NCI-H2196 (cell line): ENCODE data around the gene ZNF609.
"Not testable (repeated sequence)": the region's sequence is repeated elsewhere in the genome, so short reads cannot be mapped to it uniquely, and the experiment has no call there.

Source experiments
- DNase-seq: peaks from one replicate; lab custom pipeline; 2025; ENCODE audit not compliant: unreplicated experiment; lab: John Stamatoyannopoulos, UW

The ZNF609 gene

DNA sequence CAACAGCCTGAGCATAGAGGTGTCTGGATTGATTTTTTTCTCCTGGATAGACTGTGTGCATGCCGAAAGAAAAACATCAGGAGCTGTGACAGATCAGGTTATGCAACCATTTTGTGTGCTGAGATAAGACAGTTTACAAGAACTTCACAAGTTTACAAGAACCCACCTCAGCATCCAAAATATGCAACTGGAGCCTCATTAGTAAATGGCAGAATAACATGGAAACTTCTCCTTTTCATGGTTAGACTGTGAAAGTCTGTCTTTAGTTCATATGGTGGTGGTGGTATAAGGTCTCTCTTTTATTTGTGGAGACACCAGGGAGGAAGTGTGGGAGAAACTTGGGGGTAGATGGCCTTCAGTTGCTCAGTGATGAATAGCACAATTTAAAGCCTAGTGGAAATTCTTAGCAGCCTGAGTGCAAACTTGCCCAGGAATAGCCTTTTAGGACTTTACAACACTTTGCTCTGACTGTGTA, 3.7 kb upstream of the ZNF609 start:
- no peak for DNase-seq

DNA sequence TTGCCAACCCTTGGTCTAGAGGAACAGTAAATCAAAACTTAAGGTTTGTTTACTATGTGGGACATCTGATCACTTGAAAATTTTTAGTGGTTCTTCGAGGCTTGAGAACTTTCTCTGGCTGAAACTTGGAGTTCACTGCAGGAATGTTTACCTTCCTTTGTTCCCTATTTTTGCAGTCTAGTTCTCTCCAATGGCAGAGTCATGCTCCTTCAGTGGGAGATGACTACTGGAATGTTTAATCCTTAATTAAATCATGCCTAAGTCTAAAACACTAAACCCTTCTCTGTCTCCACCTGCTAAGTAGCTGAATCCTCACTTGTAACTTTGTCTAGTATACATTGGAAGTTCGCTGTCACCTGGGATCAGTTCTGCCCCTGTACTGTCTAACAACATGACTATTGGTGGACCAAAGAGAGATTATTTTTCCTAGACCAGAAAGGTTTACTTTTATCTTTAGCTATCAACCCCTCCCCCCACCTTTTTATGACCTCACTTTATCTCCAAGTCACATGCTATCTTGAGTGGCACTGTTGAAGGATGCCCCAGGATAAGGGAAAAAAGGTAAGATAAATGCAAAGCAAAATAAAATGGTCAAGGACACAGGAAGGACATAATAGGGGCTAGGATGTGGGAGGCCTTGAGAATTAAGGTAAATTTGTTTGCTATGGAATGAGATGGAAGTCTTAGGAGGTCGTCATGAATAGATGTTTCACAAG, 1.2 kb upstream of the ZNF609 start:
- no peak for DNase-seq

- peak; percentile 18 for DNase-seq
Measured at GRCh38 chr15:64460724-64461720, 644 bp downstream of the ZNF609 start.

GRCh38 chr15:64461721-64462162, 1.4 kb downstream of the ZNF609 start:
- DNase-seq: no peak

GRCh38 chr15:64462492-64462891, 2.1 kb downstream of the ZNF609 start:
- no peak for DNase-seq

- DNase-seq: peak; percentile 59
Measured at GRCh38 chr15:64464276-64465005, 4.1 kb downstream of the ZNF609 start.

DNA sequence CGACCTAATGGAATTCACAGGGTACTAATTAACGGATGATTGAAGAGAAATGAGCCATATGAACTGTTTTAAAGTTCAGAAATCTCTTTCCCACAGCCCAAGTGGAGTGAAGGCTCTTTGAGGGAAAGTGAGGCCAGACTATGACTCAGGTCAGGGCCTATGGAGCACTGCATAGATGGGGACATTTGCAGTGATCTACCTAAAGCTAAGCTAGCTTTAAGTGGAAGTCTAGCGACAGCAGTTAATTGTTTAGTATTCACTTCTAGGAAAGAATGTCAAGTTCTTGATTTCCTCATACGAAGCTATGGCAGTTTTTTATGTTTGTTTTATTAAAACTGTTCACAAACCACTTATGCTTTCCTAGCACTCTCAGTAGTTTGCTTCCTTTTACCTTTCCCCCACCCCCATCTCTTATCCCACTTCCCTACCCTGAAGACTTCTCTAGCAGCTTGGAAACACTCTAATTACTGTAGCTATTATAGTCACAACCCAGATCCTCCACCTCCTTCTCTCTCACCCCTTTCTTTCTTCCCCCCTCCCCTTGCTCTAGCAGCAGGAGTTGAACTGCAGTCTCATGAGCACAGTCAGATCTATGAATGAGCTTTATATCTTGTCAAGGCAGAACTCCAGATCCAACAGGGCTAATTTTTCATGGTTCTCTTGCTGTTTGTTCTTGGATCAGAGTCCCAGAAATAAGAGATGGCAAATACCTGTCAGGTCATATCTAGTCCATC, 6.2 kb downstream of the ZNF609 start:
- no peak for DNase-seq

DNA sequence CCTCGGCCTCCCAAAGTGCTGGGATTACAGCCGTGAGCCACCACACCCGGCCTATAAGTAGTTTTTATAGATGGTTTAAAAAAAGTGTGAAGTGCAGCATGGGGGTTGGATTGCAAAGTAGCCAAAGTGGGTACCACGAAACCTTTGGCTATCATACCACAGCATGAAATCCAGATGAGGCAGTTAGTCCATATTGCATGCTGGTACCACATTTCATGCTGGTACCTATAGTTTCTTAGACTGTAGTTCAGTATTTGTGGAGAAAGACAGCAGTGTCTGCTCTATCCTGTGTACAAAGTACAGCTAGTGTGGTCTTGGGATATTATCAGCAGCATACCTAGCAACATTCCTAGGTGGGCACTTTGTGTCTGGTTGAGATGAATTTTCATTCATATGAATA, 11.8 kb downstream of the ZNF609 start:
- DNase-seq: no peak

GRCh38 chr15:64474846-64475245, 14.5 kb downstream of the ZNF609 start:
- DNase-seq: no peak

DNA sequence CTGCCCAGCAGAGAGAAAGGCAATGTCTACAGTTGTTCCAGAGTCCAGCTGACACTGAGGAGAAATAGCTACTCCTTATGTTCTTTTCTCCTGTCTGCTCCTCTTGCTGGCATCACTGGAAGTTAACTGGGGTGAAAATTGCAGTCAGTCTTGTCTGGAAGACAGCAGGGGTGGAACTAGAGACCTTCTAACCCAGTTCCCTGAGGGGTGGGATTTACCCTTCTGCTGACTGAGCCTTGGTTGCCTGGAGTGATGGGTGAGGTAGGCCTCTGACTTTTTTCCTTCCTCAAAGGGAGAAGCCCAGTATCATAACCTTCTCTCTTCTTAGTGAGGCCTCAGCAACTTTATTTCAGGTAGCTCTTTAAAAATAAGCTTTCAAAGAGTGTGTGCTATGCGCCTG, 16.2 kb downstream of the ZNF609 start:
- no peak for DNase-seq

DNA sequence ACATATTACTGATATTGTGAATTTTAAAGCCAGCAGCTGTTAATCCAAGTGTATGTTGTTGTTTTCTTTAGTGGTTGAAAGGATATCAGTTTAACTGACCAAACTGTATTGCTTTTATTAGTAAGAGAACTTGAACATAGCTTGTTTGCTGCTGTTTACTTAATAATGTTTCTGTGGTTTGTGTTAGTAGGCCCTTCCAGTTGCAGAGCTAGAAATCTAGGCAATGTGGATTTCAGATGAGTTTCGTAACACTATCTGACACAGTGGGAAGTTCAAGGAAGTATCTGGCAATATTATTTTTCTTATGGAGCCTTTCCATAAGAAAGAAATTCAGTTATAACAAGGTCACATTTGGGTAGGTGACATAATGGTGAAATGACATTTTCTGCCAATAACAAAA, 18.5 kb downstream of the ZNF609 start:
- no peak for DNase-seq

GRCh38 chr15:64480891-64481290, 20.5 kb downstream of the ZNF609 start:
- DNase-seq: no peak

- DNase-seq: no peak
Measured at GRCh38 chr15:64483749-64484148, 23.4 kb downstream of the ZNF609 start.

- DNase-seq: no peak
Measured at GRCh38 chr15:64485796-64486195, 25.4 kb downstream of the ZNF609 start.

GRCh38 chr15:64490598-64491259, 30.4 kb downstream of the ZNF609 start:
- DNase-seq: no peak

DNA sequence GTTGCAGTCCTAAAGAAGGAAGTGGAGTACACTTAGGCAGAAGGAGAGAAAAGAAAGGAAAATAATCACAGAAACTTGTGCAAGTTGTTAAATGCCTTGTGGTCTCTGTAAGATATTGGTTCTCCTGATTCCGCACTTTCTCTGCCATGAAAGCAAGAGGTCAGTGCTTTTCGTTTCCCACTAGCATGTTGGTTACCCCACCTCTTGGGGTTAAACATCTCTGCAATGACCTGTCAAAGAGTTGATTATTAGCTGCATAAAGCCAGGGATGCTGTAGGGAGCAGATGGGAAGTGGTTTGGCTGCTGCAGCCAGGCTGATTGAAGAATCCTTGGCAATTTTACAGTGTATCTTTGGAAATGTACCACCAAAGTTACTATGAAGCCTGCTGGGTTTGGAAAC, 33.3 kb downstream of the ZNF609 start:
- no peak for DNase-seq

GRCh38 chr15:64495968-64496367, 35.6 kb downstream of the ZNF609 start:
- DNase-seq: not testable (repeated sequence)

DNA sequence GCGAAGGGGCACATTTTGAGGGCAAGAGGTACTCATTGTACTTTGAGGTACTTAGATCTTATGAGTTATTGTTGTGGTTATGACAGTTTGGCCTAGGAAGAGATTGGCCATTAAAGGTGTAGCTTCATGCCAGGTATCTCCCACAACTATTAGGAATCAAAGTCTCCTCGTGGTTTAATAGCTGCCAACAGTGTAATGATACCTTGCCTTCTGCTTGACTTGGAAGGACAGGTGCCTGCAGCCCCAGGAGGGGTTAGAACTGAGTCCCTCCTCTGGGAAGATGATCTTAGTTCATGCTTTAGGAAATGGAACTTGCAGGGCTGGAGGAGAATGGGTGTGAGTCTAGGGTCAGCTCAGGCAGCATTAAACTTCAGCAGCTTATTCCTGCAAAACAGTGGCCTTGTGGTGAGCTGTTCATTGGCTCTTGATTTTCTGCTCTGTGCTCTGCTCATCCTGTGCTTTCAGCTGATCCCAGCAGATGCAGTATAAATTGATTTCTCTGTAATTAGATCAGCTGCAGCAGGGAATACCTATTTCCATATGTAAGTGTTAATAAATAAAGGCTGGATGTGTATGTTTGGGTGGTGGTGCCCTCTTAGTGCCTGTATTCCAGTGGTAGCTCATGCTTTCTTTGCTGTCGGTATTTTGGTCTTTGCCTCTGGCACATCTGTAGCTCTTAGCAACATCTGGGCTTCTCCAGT, 40.5 kb downstream of the ZNF609 start:
- DNase-seq: no peak

- no peak for DNase-seq
Measured at GRCh38 chr15:64501396-64501715, 41.0 kb downstream of the ZNF609 start.

DNA sequence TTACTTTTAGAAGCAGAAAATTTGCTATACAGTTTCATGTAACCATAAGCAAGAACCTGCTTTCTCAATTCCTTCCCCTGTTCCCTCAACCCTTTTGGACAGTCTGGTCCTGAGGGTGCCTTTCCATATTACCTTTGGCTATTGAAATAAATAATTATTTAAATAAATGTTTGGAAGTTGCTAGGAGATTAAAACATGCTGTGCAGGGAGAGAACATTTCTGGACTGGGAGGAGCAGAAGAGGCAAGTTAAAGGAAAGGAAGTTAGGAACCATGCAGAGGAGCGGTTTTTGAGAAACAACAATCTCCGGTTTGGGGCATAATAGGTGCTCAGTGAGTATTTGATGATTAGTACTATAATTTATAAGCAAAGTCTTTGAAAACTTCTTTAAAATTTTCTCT, 41.8 kb downstream of the ZNF609 start:
- no peak for DNase-seq
